WTC11 (cell line): ENCODE data around the gene HFE. TPM values are rescaled to one million over a fixed set of nuclear protein-coding genes. Genes with fewer than 3 reads are reported as not detected.

ENCODE experiments used
- ATAC-seq: fragments of 200-7000 bp; cut with Tn5 transposase; 2 replicates; pipeline ENCODE4 v1.10.0; 2021; ENCODE audit warnings: mild to moderate bottlenecking, moderate library complexity
- CTCF ChIA-PET: fragments of 300-600 bp; sonication (Branson Sonifier 250); formaldehyde crosslinking; loops from one replicate; lab custom pipeline; 2021; ENCODE audit warnings: antibody characterized with exemption; lab: Charles Lee
- POLR2A ChIA-PET: fragments of 350-600 bp; sonication (Branson Sonifier 250); formaldehyde crosslinking; loops from one replicate; lab custom pipeline; 2021; ENCODE audit warnings: antibody characterized with exemption; lab: Charles Lee
- DNase-seq: peaks from one replicate; pipeline ENCODE4 v3.0.0; 2021; ENCODE audit warnings: low spot score
- H3K27ac Mint-ChIP-seq: 2 replicates; pipeline ENCODE4 v1.8.0; 2021; ENCODE audit warnings: mixed read lengths
- H3K27me3 Mint-ChIP-seq: 2 replicates; pipeline ENCODE4 v1.8.0; 2021; ENCODE audit warnings: low read depth, mild to moderate bottlenecking, moderate library complexity, mixed read lengths
- H3K36me3 Mint-ChIP-seq: 2 replicates; pipeline ENCODE4 v1.8.0; 2021; ENCODE audit warnings: mixed read lengths
- H3K4me1 Mint-ChIP-seq: 2 replicates; pipeline ENCODE4 v1.8.0; 2022; ENCODE audit warnings: mixed read lengths
- H3K4me3 Mint-ChIP-seq: 2 replicates; pipeline ENCODE4 v1.8.0; 2021; ENCODE audit warnings: mild to moderate bottlenecking, moderate library complexity, mixed read lengths
- H3K9me3 Mint-ChIP-seq: 2 replicates; pipeline ENCODE4 v1.8.0; 2021; ENCODE audit warnings: mixed read lengths
- E2F1 ChIP-seq: sonication (generic); formaldehyde crosslinking; IDR thresholded peaks from 2 replicates; pipeline ENCODE4 v1.8.0; 2022; ENCODE audit warnings: mild to moderate bottlenecking, missing genetic modification reagents
- E2F4 ChIP-seq: sonication (generic); formaldehyde crosslinking; IDR thresholded peaks from 2 replicates; pipeline ENCODE4 v1.8.1; 2022; ENCODE audit warnings: low read depth, mild to moderate bottlenecking, moderate library complexity, missing genetic modification reagents, borderline replicate concordance
- EMX1 ChIP-seq: fragments of 250-450 bp; sonication (Bioruptor Pico); IDR thresholded peaks from 2 replicates; pipeline ENCODE4 v1.8.0; 2021; ENCODE audit warnings: mild to moderate bottlenecking
- FOXJ3 ChIP-seq: sonication (generic); formaldehyde crosslinking; IDR thresholded peaks from 2 replicates; pipeline ENCODE4 v1.9.0; 2021; ENCODE audit warnings: missing genetic modification reagents, mild to moderate bottlenecking, borderline replicate concordance
- FOXP1 ChIP-seq: sonication (generic); formaldehyde crosslinking; IDR thresholded peaks from 2 replicates; pipeline ENCODE4 v1.8.0; 2022; ENCODE audit warnings: missing genetic modification reagents, mild to moderate bottlenecking, moderate library complexity, borderline replicate concordance
- HMGA2 ChIP-seq: fragments of 250-450 bp; sonication (Bioruptor Pico); IDR thresholded peaks from 2 replicates; pipeline ENCODE4 v1.4.0; 2021; ENCODE audit warnings: mild to moderate bottlenecking, moderate library complexity
- IRF1 ChIP-seq: sonication (generic); formaldehyde crosslinking; IDR thresholded peaks from 2 replicates; pipeline ENCODE4 v1.8.0; 2023; ENCODE audit warnings: missing genetic modification reagents
- JUN ChIP-seq: sonication (generic); formaldehyde crosslinking; IDR thresholded peaks from 2 replicates; pipeline ENCODE4 v1.8.0; 2023; ENCODE audit warnings: mild to moderate bottlenecking, missing genetic modification reagents
- MXD4 ChIP-seq: fragments of 250-450 bp; sonication (Bioruptor Pico); IDR thresholded peaks from 2 replicates; pipeline ENCODE4 v1.8.0; 2021; ENCODE audit warnings: mild to moderate bottlenecking, moderate library complexity, borderline replicate concordance
- OVOL2 ChIP-seq: fragments of 250-450 bp; sonication (Bioruptor Pico); IDR thresholded peaks from 2 replicates; pipeline ENCODE4 v1.9.0; 2021; ENCODE audit warnings: mild to moderate bottlenecking, borderline replicate concordance
- RELA ChIP-seq: sonication (generic); formaldehyde crosslinking; IDR thresholded peaks from 2 replicates; pipeline ENCODE4 v1.8.1; 2022; ENCODE audit warnings: missing genetic modification reagents, mild to moderate bottlenecking, borderline replicate concordance
- RORB ChIP-seq: fragments of 250-450 bp; sonication (Bioruptor Pico); IDR thresholded peaks from 2 replicates; pipeline ENCODE4 v1.9.0; 2021; ENCODE audit warnings: mild to moderate bottlenecking
- SMAD3 ChIP-seq: sonication (generic); formaldehyde crosslinking; IDR thresholded peaks from 2 replicates; pipeline ENCODE4 v1.8.0; 2022; ENCODE audit warnings: missing genetic modification reagents, mild to moderate bottlenecking, borderline replicate concordance
- SOX15 ChIP-seq: fragments of 250-450 bp; sonication (Bioruptor Pico); IDR thresholded peaks from 2 replicates; pipeline ENCODE4 v1.9.0; 2021; ENCODE audit warnings: mild to moderate bottlenecking
- ZNF219 ChIP-seq: sonication (generic); formaldehyde crosslinking; IDR thresholded peaks from 2 replicates; pipeline ENCODE4 v1.8.0; 2023; ENCODE audit warnings: missing genetic modification reagents, mild to moderate bottlenecking, borderline replicate concordance
- ZNF396 ChIP-seq: fragments of 250-450 bp; sonication (Bioruptor Pico); IDR thresholded peaks from 2 replicates; pipeline ENCODE4 v1.8.0; 2021; ENCODE audit warnings: mild to moderate bottlenecking, moderate library complexity, borderline replicate concordance
- total RNA-seq: library from RNA; stranded (reverse); gene quantifications from 3 replicates; pipeline ENCODE4 v1.2.3, GENCODE V29; 2021
- TF ChIP-seq, protein P1 (sequence below): fragments of 250-450 bp; sonication (Bioruptor Pico); conservative IDR thresholded peaks from 2 replicates; pipeline ENCODE4 v1.9.0; 2021; ENCODE audit warnings: mild to moderate bottlenecking
- TF ChIP-seq, protein P2 (sequence below): sonication (generic); formaldehyde crosslinking; IDR thresholded peaks from 2 replicates; pipeline ENCODE4 v1.8.0; 2022; ENCODE audit warnings: mild to moderate bottlenecking, missing genetic modification reagents
- TF ChIP-seq, protein P3 (sequence below): fragments of 200-600 bp; IDR thresholded peaks from 2 replicates; pipeline ENCODE4 v1.8.0; 2022; ENCODE audit warnings: antibody characterized with exemption

The HFE gene
- total RNA-seq, 1 experiment from 2014 or later = 1.9 TPM

- TF ChIP-seq SOX15 (CRISPR knock-in tag) (no peak), ZNF396 (CRISPR knock-in tag) (no peak), RORB (CRISPR knock-in tag) (no peak), EMX1 (CRISPR knock-in tag) (no peak), E2F1 (CRISPR knock-in tag) (no peak), FOXP1 (CRISPR knock-in tag) (no peak), RELA (no peak), MXD4 (CRISPR knock-in tag) (no peak), FOXJ3 (no peak), JUN (CRISPR knock-in tag) (no peak), SMAD3 (CRISPR knock-in tag) (no peak), ZNF219 (no peak)
- TF ChIP-seq, protein P1, sequence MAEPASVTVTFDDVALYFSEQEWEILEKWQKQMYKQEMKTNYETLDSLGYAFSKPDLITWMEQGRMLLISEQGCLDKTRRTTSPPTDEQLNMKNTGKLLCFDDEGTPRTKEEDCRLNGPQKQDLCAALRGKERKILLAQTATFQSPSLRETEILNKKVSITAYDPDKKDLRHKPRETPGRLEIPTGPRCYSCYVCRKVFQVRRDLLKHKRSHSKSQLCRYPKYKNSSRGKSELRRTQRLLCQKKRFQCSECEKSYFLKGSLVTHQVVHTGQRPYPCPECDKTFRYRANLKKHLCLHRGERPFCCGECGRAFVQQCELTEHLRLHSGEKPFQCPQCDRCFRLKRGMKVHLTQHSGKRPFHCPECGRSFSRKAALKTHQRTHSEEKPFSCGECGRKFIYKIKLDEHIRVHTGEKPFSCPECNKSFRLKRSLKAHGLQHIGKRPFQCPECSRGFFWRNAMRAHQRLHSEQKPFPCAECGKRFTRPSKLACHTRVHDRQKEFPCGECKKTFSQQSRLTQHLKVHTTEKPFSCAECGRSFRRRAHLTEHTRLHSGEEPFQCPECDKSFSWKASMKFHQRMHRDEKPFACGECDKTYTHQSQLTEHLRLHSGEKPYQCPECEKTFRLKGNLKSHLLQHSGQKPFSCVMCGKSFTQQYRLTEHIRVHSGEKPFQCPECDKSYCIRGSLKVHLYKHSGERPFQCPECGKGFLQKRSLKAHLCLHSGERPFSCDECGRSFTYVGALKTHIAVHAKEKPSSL (CRISPR knock-in tag) = no peak
- TF ChIP-seq, protein P2, sequence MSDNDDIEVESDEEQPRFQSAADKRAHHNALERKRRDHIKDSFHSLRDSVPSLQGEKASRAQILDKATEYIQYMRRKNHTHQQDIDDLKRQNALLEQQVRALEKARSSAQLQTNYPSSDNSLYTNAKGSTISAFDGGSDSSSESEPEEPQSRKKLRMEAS (CRISPR knock-in tag) = no peak
Observed at GRCh38 chr6:26092443-26092842, 5.2 kb downstream of the HFE start (continued).

DNA sequence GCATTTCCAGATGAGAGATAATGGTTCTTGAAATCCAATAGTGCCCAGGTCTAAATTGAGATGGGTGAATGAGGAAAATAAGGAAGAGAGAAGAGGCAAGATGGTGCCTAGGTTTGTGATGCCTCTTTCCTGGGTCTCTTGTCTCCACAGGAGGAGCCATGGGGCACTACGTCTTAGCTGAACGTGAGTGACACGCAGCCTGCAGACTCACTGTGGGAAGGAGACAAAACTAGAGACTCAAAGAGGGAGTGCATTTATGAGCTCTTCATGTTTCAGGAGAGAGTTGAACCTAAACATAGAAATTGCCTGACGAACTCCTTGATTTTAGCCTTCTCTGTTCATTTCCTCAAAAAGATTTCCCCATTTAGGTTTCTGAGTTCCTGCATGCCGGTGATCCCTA is 6.8 kb downstream of the HFE start:
- Mint-ChIP-seq H3K27ac (no peak overlapping the region), H3K9me3 (no peaks in the 10 kb centered on the region), H3K27me3 (no peaks in the 10 kb centered on the region), H3K4me3 (no peak overlapping the region), H3K36me3 (no peaks in the 10 kb centered on the region; the same call in 1 of the 2 replicates), H3K4me1 (peaks cover 11% of the 10 kb centered on the region)
- no peak for ATAC-seq
- no peak for TF ChIP-seq HMGA2
- no peak for TF ChIP-seq JUN (CRISPR knock-in tag)
- TF ChIP-seq OVOL2 (CRISPR knock-in tag) = no peak
- TF ChIP-seq E2F4 (CRISPR knock-in tag) = no peak
- TF ChIP-seq IRF1 (CRISPR knock-in tag) = no peak
- no peak for DNase-seq
- POLR2A ChIA-PET = interaction anchor here (0.7 to 1.6 kb wide), 2 partner anchors 9 to 30 kb away, joined by 3 to 6 read pairs; a partner anchor contains a TSS
- CTCF ChIA-PET = interaction anchor here (0.6 kb wide), 1 partner anchor 68 kb away, joined by 3 read pairs; no protein-coding TSS in a partner anchor

GRCh38 chr6:26097268-26097875 is 10.1 kb downstream of the HFE start:
- Mint-ChIP-seq H3K36me3 (no peaks in the 10 kb centered on the region), H3K27ac (no peak overlapping the region), H3K9me3 (no peaks in the 10 kb centered on the region), H3K27me3 (no peaks in the 10 kb centered on the region), H3K4me3 (no peak overlapping the region), H3K4me1 (peaks cover 14% of the 10 kb centered on the region)
- ChIA-PET POLR2A (no interaction called here), CTCF (interaction anchor here (1.0 to 1.3 kb wide), 3 partner anchors 10 to 35 kb away, joined by 3 to 4 read pairs (median 3); partner anchors contain the start of gene HFE)
- ATAC-seq = peak; percentile 93
- TF ChIP-seq, protein P3, sequence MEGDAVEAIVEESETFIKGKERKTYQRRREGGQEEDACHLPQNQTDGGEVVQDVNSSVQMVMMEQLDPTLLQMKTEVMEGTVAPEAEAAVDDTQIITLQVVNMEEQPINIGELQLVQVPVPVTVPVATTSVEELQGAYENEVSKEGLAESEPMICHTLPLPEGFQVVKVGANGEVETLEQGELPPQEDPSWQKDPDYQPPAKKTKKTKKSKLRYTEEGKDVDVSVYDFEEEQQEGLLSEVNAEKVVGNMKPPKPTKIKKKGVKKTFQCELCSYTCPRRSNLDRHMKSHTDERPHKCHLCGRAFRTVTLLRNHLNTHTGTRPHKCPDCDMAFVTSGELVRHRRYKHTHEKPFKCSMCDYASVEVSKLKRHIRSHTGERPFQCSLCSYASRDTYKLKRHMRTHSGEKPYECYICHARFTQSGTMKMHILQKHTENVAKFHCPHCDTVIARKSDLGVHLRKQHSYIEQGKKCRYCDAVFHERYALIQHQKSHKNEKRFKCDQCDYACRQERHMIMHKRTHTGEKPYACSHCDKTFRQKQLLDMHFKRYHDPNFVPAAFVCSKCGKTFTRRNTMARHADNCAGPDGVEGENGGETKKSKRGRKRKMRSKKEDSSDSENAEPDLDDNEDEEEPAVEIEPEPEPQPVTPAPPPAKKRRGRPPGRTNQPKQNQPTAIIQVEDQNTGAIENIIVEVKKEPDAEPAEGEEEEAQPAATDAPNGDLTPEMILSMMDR = peak; percentile 65; the same call in 1 of the 2 replicates
- TF ChIP-seq IRF1 (CRISPR knock-in tag) = no peak
- DNase-seq = peak; percentile 68
